ENCODE measurements around the gene PRRT1. TPM values are rescaled to one million over a fixed set of nuclear protein-coding genes. Genes with fewer than 3 reads are reported as not detected.
"Not testable (repeated sequence)": the region's sequence is repeated elsewhere in the genome, so short reads cannot be mapped to it uniquely, and the experiment has no call there.

Gene PRRT1
- polyA plus RNA-seq, 10 donors: 0.62 to 2.0 (median 1.6) TPM

DNA sequence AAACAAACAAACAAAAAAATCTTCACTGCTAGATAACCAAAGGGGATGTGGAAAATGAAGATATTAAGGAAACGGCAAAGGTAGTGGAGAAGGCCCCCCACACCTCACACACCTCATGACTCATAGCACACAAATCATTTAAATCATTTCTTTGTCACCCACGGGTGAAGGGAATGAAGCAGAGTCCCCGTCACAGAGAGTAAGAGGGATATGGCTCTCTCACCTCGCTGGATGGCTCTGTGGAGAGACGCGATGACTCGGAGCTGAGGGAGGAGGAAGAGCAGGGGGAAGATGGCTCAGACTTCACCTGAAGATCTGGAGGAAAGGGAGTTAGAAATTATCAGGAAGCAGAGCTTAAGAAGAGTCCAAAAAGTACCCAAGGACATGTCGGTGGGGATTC lies 24.9 kb downstream of the PRRT1 start:
- no peak for DNase-seq

DNA sequence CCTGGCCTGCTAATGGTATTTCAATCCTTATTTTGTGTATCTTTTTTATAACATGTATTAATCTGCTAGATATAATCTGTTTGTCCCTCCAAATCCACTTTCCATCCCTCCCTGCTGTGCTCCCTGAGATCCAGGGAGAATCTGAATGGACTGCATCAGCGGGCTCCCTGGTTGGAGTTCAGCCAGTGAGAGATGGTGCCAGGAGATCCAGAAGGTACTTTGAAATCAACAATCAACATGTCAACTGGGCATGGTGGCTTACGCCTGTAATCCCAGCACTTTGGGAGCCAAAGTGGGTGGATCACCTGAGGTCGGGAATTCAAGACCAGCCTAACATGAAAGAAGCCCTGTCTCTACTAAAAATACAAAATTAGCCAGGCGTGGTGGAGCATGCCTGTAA lies 28.1 kb downstream of the PRRT1 start:
- no peak for DNase-seq

DNA sequence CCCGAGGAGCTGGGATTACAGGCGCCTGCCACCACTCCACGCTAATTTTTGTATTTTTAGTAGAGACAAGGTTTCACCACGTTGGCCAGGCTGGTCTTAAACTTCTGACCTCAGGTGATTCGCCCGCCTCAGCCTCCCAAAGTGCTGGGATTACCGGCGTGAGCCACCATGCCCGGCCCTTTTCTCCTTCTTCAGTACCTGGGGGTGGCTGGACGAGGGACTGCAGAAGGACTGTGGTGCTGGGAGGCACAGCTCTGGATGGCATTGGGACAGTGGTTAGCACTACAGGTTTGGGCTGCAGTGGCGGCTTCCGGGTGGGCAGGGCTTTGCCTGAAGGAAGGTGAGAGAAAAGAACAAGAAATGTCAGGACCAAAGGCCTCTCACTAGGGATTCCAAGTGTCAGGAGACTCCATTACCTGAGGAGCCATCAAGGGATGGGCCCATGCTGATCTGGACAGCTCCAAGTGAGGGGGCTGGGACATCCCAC lies 31.1 kb downstream of the PRRT1 start:
- no peak for DNase-seq

DNA sequence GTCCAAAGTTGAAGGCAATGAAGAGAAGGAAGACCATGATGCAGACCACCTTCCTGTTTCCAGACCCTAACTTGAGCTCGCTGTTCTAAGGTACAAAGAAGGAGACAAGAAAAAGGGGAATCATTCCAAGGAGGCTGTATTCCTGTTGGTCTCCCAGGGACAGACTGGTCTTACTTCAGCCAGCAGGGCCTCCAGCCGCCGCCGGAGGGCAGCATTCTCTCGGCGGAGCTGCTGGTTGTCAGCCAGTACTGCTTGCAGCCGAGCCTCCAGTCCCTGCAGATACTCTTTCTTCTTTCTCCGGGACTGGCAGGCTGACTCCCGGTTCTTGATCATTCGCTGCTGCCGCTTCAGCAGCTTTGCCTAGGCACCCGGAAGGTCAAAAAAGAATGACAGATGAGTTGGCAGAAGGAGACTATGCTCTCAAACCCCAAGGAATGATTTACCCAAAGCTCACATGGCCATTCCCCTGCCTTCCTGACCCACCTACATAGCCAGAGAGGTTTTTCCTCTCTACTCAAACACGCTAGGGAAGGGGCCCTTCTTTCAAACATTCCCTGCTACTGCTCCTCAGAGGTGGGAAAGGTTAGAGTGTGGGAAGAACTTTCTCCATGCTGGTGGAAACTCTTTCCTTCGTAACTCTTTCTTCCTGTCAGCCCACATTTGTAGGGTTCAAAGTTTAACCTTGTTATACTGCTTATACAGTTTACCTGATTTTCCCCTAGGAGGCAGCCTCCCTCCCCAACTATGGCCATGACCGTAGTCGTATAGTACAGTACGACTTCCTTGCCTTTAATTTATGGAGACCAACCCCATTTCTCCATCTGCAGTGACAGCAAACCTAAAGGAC lies 32.7 kb downstream of the PRRT1 start:
- peak; percentile 77 to 93 (median 89) for DNase-seq

DNA sequence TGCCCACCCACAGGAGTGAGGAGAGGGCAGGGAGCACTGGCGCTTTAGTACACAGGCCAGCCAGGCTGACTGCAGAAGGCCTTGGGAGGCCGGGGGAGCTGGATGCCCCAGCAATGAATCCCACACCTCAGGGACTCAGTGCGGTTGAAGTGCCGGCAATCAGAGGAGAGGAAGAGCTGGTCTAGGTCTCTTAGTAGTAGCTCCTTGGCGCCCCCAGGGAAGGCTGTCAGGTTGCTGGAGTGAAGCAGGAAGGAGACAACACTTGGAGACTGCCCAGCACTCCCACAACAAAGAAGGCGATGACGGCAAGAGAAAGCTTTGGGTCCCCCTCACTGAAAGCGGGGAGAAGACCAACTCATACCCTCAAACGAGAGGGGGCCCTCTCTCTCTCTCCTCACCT lies 34.3 kb downstream of the PRRT1 start:
- DNase-seq: no peak

DNA sequence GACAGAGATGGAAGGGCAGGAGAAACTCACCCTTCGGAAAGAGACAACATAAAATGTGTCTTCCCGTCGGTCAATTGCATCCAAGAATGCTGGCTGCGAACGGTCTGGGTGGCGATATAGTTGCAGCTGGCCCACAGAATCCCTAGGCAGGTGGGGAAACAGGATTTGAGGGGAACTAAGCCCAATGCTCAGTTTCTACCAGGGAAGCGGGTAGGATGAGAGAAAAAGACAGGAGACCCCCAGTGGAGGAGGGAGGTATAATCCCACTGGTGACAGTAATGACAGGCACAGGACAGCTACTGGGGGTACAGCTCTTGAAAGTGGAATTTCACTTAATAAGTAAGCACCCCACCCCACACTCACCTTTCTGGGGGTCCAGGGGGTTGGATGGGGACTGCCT lies 35.1 kb downstream of the PRRT1 start:
- DNase-seq: no peak

DNA sequence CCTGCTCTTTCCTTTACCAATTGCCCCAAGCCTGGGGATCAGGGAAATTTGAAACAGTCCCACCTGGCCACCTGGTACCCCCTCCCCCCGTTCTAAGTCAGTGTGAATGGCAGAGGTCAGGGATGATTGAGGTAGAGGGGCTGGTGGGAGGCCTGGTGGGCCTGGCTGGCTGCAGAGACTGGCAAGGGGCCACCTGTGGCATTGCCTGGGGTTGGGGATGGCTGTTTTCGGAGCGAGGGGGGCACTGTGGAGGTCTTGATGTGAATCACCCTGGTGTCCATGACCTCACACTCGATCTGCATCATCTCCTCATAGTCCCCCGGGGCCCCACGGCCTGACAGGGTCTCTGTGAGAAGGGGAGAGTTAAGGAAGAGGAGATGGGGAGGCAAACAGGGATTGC lies 36.1 kb downstream of the PRRT1 start:
- no peak for DNase-seq

DNA sequence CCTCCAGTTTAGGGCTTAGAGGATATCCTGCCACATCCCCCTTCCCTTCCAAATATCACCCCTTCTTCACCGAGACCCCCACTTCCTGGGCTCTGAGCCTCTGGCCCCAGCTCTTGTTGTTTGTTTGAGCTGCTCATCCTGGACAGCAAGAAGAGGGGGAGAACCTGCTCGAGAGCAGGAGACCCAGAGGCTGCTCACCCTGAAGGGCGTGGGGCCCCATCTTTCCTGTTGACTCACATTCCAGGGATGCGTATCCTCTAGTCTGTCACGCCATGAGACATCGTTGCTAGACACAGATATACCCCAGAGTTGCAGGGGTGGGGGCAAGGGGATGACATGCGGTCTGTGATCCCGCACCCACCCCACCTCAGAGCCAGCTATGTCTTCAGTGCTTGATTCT lies 36.9 kb downstream of the PRRT1 start:
- peak in 2 of 3 donors; percentile 64 to 72 for DNase-seq

DNA sequence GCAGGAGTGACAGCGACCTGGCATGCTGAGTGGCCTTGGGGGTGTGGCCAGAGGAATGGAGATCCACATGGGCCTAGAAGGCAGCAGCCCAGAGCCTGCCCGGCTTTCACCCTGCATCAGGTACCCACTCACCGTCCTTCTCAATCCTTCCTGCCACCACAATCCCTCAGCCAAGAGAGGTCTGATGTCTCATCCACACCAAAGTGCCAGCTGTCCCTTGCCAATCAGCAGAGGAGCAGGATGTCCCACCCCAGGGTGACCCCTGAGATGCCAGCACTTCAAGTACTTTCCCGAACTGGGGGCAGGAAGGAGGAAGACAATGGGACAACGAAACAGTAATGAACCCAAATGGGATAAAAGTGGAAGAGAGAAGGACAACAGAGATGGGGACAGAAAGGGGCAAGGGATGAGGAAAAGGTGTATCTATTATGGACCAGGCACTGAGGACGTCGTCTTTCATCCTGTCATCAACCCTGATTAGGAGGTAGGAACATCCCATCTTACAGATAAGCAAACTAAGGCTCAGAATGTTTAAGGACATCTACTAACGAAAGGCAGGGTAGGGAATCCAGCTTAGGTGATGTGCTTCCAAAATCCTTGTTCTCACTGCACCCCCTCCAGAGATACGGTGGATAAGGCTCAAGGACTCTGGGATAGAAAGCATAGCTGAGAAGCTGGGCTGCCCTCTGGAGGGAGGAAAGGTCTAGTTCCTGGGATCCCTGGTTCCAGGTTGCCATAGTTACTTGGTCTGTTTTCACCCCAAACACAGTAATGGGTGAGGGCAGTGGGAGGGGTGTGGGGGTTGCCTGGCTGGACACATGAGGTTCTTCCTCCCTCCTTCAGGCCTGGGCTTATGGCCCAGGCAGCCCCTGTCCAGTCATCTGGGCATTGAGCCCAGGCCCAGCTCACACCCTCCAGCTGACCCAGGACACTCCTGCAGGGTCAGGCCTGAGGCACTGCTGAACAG lies 38.1 kb downstream of the PRRT1 start:
- DNase-seq: peak; percentile 90 to 98 (median 95)

DNA sequence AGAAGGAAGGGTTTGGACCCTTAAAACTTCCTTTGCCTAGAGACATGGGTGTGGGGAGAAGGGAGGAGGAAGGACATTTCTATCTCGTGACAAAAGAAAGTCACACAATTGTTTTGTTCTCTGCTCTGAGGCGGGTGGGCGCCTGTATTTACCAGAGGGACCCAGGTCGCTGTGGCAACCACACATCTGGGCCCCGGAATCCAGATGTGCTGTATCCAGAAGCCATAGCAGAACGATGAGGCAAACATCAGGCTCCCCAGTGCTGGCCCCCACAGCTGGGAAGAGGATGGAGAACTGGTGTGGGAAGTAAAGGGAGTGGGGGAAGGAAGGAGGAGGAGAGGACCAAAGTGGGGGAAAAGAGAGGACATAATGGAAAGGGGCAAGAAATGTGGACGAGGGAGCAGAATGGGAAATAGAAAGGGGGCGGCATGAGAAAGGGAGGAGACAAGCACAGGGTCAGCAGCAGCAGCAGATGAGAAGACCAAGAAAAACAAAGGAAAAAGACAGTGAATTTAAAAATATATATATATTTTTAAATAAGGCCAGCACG lies 39.2 kb downstream of the PRRT1 start:
- peak; percentile 85 to 97 (median 93) for DNase-seq

DNA sequence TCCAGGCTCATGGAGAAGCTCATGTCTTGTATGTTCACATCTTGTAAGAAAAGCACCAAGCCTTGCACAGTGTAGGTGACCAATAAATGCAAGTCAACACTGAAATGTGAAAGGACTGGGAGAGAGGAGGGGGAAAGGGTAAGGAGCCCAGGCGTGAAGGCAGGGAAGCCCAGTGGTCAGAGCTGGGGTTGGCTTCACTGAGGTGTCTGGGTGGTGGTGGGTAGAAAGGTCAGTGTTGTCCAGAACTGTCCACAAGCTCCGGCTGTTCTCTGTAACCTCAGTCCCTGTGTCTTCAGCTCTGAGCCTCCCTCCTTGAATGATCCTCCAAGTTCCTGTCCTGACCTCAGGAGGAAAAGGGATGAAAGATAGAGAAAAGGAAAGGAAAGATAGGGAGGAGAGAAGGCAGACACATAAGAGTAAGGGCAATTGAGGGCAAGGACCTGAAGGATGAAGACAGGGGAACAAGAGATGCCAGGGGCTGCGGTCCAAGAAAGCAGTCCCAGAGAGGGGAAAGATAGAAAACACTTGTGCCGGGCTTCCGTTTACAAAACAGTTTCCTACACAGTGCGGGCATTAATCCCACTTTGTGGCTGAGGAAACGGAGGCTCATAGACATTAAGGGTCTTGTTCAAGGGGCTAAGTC lies 40.2 kb downstream of the PRRT1 start:
- peak in 2 of 3 donors; percentile 82 to 89 for DNase-seq

DNA sequence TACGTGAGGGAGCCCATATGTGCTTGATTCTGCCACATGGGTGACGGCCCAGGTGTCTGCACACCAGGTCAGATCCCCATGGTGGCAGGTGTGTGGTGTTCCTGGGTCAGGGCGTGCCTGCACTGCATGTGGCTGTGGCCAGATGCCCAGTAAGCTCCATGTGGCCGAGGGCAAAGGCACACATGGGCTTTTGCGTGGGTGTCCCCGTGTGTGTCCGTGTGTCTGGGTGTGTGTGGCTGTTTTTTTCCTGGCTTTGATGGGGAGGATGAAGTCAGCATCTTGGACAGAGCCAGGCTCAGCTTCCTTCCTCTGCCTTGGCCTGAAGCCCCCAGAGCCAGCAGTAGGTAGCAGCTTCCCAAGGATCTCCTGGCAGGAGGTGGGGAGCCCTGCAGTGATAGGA lies 41.1 kb downstream of the PRRT1 start:
- peak in 2 of 3 donors; percentile 71 to 80 for DNase-seq

DNA sequence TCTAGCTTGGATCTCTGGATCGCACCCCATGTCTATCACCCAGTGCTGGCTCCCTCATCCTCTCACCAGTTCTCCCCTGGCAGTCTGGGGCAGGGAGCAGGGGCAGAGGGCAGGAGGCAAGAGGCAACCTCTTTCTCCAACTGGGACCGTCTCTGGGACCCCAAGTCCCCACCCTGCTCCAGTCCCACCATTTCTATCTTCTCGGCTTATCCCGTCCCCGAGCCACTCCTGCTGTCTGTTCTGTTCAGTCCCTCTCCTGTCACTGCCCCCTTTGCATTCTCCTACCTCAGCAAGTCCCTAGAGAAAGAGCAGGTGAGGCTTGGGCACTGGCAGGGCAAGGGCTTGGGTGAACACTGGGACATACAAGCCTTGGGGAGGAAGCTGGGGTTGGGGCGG lies 42.0 kb downstream of the PRRT1 start:
- no peak for DNase-seq

DNA sequence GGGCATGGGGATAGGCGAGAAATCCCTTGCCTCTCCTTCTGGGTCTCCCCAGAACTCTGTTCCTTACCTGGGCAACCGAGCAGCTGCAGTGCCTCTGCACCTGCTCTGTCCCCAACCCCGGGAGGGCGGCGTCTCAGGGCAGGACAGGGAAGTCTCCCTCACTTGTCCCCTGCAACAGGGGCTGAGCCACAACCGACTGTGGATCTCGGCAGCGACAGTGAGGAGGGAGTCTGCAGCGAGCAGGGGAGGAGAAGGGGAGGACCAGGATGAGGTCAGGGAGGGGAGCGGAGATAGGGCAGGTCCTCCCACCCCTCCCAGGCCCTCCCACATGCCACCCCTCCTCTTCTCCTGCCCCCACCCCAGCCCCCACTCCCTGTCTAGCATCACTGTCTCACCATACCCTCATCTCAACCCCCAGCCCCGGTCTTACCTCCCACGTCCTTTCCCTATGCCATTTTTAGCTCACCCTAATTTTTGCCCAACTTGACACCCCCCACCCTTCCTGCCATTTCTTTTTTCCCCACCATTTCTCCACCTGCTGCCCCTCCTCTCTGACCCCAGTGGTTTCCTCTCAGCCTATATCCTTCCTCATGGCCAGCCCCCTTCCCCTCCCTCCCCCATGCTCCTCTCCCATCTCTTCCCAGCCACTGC lies 42.5 kb downstream of the PRRT1 start, which contains the start of gene TNXB:
Gene TNXB, minus strand, starts transcription at position 225 of the 651 bp plus-strand sequence. CDS start 11,140 bp downstream, outside the sequence.
- peak in 2 of 3 donors; percentile 78 to 87 for DNase-seq

DNA sequence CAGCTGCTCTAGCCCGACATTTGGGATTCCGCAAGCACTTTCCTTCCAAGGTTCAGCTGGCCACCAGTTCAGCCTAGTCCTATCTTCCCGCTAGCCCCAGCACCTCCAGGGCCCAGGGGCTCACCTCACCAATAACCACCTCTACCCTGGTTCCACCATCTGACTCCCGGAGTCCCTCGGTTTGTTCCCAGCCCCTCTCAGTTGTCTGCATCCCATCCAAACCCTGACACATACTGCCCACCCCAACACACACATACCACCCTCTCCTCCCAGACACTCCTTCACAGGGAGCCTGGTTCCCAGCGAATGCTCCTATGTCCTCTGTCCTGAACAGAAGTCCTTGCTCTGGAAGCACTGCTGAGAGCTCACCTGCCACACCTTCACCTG lies 43.0 kb downstream of the PRRT1 start:
- DNase-seq: no peak

DNA sequence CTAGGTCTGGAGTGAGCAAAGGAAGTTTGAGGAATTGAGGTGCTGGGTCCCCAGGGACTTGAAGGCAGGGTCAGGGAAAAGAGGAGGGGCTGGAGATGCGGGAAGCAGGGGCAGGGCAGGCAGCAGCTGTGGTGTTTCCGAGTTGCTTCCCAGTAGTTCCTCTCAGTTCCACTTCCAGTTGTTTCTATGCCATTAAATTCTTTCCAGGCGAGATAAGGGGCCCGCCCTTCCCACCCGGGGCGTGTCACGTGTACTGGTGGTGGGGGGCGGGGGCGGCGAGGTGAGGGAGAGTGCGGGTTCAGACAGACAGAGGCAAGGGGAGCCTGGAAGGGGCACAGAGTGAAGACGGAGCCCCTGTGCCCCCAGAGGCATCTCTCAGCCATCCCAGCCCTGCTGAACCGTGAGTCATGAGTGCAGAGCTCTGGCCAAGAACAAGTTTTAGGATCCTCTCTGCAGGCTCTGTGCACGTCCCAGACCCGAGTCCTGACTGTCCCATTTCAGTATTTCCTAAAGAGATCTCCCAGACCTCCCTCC lies 43.6 kb downstream of the PRRT1 start:
- peak; percentile 78 to 94 (median 88) for DNase-seq

DNA sequence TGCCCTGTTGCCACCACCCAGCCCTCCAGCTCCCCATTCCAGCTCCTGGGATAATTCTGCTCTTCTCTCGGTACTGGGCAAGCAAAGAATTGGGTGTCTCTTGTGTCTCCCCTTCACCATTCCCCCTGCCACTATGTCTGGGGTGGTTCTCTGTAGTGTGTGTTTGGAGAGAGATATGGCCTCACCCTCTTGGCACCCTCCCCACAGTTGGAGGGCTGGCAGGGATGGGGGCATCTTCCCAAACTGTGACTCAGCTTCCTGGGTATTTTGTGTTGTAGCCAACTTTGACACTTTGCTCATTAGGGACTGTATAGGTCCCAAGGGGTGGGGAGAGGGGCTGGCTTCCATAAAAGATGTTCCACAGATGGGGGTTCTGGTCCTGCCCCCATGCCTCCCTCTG lies 44.3 kb downstream of the PRRT1 start:
- no peak for DNase-seq

DNA sequence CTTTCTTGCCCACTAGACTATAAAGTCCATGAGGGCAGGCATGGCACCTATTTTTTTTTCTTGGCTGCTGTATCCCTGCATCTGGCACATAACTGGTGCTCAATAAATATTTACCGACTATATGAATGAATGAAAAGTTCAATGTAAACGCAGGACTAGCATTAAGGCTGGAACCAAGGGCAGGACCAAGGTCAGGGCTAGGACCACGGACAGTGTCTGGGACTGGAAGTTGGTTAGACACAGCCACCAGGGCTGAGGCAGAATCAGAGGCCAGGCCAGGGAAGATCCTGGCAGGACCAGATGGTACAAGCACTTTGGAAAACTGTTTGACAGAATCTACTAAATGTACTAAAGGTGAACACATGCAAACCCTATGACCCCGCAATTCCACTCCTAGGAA lies 46.3 kb downstream of the PRRT1 start:
- no peak for DNase-seq

DNA sequence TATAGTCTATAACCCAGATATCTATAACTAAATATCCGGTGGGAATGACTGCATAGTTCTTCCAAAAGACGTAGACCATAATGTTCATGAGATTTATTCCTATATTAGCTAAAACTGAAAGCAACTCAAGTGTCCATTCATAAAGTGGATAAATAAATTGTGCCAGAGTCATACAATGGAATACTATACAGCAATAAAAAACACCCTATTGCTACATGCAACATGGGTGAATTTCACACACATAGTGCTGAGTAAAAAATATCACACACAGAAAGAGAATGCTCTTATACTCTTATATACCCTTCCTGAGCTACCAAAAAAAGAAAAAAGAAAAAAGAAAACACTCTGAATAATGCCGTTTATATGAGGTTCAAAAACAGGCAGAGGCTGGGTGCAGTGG lies 49.5 kb downstream of the PRRT1 start:
- no peak for DNase-seq

DNA sequence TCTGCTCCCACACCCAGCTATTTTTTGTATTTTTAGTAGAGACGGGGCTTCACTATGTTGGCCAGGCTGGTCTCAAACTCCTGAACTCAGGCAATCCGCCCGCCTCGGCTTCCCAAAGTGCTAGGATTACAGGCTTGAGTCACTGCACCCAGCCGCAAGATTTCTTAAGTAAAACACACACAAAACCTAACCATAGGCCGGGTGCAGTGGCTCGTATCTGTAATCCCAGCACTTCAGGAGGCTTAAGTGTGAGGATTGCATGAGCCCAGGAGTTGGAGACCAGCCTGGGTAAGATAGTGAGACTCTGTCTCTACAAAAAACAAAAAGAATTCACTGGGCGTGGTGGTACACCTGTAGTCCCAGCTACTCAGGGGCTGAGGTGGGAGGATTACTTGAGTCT lies 51.5 kb downstream of the PRRT1 start:
- not testable (repeated sequence) for DNase-seq
